Mesothelial cell of epicardium (in vitro differentiated cells): ENCODE measurements around the gene ZBTB8A. TPM values are rescaled to one million over a fixed set of nuclear protein-coding genes. Genes with fewer than 3 reads are reported as not detected.

Experiments
- DNase-seq, 2 experiments: peaks; one replicate each; pipeline ENCODE4 v3.0.0; 2021; ENCODE audit warnings: low spot score in 2 of 2; ENCODE audit not compliant: unreplicated experiment in 2 of 2
- H3K27ac Mint-ChIP-seq: 2 replicates; pipeline ENCODE4 v1.8.0; 2021; ENCODE audit warnings: mixed read lengths
- H3K27me3 Mint-ChIP-seq: 2 replicates; pipeline ENCODE4 v1.8.0; 2021; ENCODE audit warnings: low read depth, mixed read lengths
- H3K36me3 Mint-ChIP-seq: 2 replicates; pipeline ENCODE4 v1.8.0; 2021; ENCODE audit warnings: mixed read lengths
- H3K4me1 Mint-ChIP-seq: 2 replicates; pipeline ENCODE4 v1.8.0; 2021; ENCODE audit warnings: mixed read lengths
- H3K4me3 Mint-ChIP-seq: 2 replicates; pipeline ENCODE4 v1.8.0; 2021; ENCODE audit warnings: mild to moderate bottlenecking, moderate library complexity, mixed read lengths
- H3K9me3 Mint-ChIP-seq: 2 replicates; pipeline ENCODE4 v1.8.0; 2021; ENCODE audit warnings: mixed read lengths
- CTCF ChIP-seq: fragments of 200-600 bp; sonication (generic); IDR thresholded peaks from one replicate; pipeline ENCODE4 v1.5.0; 2021; ENCODE audit warnings: antibody characterized with exemption; ENCODE audit not compliant: unreplicated experiment
- total RNA-seq: library from RNA; stranded (reverse); gene quantifications from 3 replicates; pipeline ENCODE4 v1.2.1, GENCODE V29; 2021

ZBTB8A gene
- total RNA-seq, 1 donor from 2014 or later = 14.8 TPM

GRCh38 chr1:32507021-32507420 is 32.2 kb upstream of the ZBTB8A start:
- H3K27me3 Mint-ChIP-seq = no peaks in the 10 kb centered on the region
- no peak for TF ChIP-seq CTCF

GRCh38 chr1:32508761-32509160 is 30.5 kb upstream of the ZBTB8A start:
- H3K4me1 Mint-ChIP-seq = peaks cover 2% of the 10 kb centered on the region
- peaks cover under 1% of the 10 kb centered on the region for H3K36me3 Mint-ChIP-seq
- H3K27me3 Mint-ChIP-seq = no peaks in the 10 kb centered on the region
- peaks cover 9% of the 10 kb centered on the region for H3K9me3 Mint-ChIP-seq
- peak overlapping the region; percentile 34 for H3K27ac Mint-ChIP-seq
- no peak overlapping the region for H3K4me3 Mint-ChIP-seq
- no peak for DNase-seq
- no peak for TF ChIP-seq CTCF

More at GRCh38 chr1:32507021-32507420, 32.2 kb upstream of the ZBTB8A start:
- Mint-ChIP-seq H3K9me3 (peaks cover 4% of the 10 kb centered on the region), H3K36me3 (no peaks in the 10 kb centered on the region), H3K4me1 (peaks cover 3% of the 10 kb centered on the region), H3K27ac (no peak overlapping the region), H3K4me3 (no peak overlapping the region)
- no peak for DNase-seq

GRCh38 chr1:32509939-32510338 is 29.3 kb upstream of the ZBTB8A start:
- no peak for DNase-seq
- Mint-ChIP-seq H3K9me3 (peaks cover 10% of the 10 kb centered on the region), H3K4me1 (peaks cover 2% of the 10 kb centered on the region), H3K4me3 (no peak overlapping the region), H3K27ac (no peak overlapping the region), H3K27me3 (no peaks in the 10 kb centered on the region), H3K36me3 (peaks cover 1% of the 10 kb centered on the region)
- no peak for TF ChIP-seq CTCF

GRCh38 chr1:32516402-32516801 is 22.8 kb upstream of the ZBTB8A start:
- TF ChIP-seq CTCF = no peak

GRCh38 chr1:32518976-32519375 is 20.3 kb upstream of the ZBTB8A start:
- Mint-ChIP-seq H3K4me1 (peaks cover 1% of the 10 kb centered on the region), H3K27me3 (no peaks in the 10 kb centered on the region), H3K36me3 (no peaks in the 10 kb centered on the region), H3K9me3 (no peaks in the 10 kb centered on the region), H3K4me3 (no peak overlapping the region), H3K27ac (no peak overlapping the region)
- DNase-seq = no peak
- TF ChIP-seq CTCF = no peak

More at GRCh38 chr1:32516402-32516801, 22.8 kb upstream of the ZBTB8A start:
- peaks cover 1% of the 10 kb centered on the region for H3K4me1 Mint-ChIP-seq
- no peaks in the 10 kb centered on the region for H3K27me3 Mint-ChIP-seq
- peaks cover 10% of the 10 kb centered on the region for H3K9me3 Mint-ChIP-seq
- no peak overlapping the region for H3K4me3 Mint-ChIP-seq
- peaks cover 1% of the 10 kb centered on the region for H3K36me3 Mint-ChIP-seq
- H3K27ac Mint-ChIP-seq = no peak overlapping the region
- DNase-seq = no peak

- no peaks in the 10 kb centered on the region for H3K36me3 Mint-ChIP-seq
- DNase-seq = no peak
- TF ChIP-seq CTCF = no peak
- peaks cover 1% of the 10 kb centered on the region for H3K4me1 Mint-ChIP-seq
- H3K27ac Mint-ChIP-seq = no peak overlapping the region
- no peaks in the 10 kb centered on the region for H3K27me3 Mint-ChIP-seq
- peak overlapping the region; percentile 73 for H3K4me3 Mint-ChIP-seq
- no peaks in the 10 kb centered on the region for H3K9me3 Mint-ChIP-seq
Measured at GRCh38 chr1:32521165-32521564, 18.1 kb upstream of the ZBTB8A start.
